Measurements from ENCODE around the gene CTSE. TPM values are rescaled to one million over a fixed set of nuclear protein-coding genes. Genes with fewer than 3 reads are reported as not detected.

The CTSE gene
- total and polyA plus RNA-seq, 2 experiments from 2014 or later = 65.9 to 86.0 TPM

- DNase-seq (ENCODE audit: low spot score) = no peak
- Histone ChIP-seq H3K79me2 (no peaks in the 10 kb centered on the region), H3K4me1 (ENCODE audit: insufficient read depth) (peaks cover 19% of the 10 kb centered on the region), H3K27me3 (no peaks in the 10 kb centered on the region), H2AFZ (no peak overlapping the region), H3K9me2 (replicated peaks; ENCODE audit: insufficient read depth) (no peaks in the 10 kb centered on the region), H3K27ac (no peak overlapping the region), H3K36me3 (replicated peaks; ENCODE audit: insufficient read depth, low read depth) (no peaks in the 10 kb centered on the region), H4K20me1 (ENCODE audit: insufficient read depth, poor library complexity, severe bottlenecking) (no peaks in the 10 kb centered on the region), H3K4me2 (no peak overlapping the region), H3K9me3 (ENCODE audit: low read depth) (no peaks in the 10 kb centered on the region), H3K4me3 (no peak overlapping the region)
- TF ChIP-seq EZH2 (IDR thresholded peaks at IDR 0.05; ENCODE audit: borderline replicate concordance) (no peak), EZH2phosphoT487 (IDR thresholded peaks at IDR 0.05; ENCODE audit: low read depth, severe bottlenecking, unreplicated experiment) (no peak)
- TF ChIP-seq, protein P1, sequence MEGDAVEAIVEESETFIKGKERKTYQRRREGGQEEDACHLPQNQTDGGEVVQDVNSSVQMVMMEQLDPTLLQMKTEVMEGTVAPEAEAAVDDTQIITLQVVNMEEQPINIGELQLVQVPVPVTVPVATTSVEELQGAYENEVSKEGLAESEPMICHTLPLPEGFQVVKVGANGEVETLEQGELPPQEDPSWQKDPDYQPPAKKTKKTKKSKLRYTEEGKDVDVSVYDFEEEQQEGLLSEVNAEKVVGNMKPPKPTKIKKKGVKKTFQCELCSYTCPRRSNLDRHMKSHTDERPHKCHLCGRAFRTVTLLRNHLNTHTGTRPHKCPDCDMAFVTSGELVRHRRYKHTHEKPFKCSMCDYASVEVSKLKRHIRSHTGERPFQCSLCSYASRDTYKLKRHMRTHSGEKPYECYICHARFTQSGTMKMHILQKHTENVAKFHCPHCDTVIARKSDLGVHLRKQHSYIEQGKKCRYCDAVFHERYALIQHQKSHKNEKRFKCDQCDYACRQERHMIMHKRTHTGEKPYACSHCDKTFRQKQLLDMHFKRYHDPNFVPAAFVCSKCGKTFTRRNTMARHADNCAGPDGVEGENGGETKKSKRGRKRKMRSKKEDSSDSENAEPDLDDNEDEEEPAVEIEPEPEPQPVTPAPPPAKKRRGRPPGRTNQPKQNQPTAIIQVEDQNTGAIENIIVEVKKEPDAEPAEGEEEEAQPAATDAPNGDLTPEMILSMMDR (IDR thresholded peaks at IDR 0.05; ENCODE audit: poor library complexity) = no peak
- WGBS (ENCODE audit: low lambda C conversion rate, missing lambda C conversion rate) = 69% methylated on average over 4 of the region's 4 CpGs
Measured at GRCh38 chr1:206006946-206007345, 16.7 kb downstream of the CTSE start.

DNA sequence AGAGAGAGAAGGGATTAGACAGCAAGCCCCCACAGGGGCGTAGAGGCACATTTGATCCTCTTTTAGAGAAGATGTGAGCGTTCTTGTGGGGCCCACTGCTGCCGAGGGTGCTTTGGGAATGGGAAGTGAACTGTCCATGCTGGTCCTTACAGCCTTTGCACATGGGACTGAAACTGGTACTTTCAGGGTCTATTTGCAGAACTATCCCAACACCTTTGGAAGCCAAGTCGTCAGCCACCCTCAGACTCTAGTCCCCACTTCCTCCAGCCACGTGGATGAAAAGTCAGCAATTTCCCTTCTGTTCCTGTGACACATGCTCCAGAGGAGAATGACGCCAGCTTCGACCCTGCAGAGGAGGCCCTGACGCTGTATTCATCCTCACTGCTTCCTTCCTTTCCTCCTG, 17.9 kb downstream of the CTSE start:
- H3K27me3 ChIP-seq = no peaks in the 10 kb centered on the region
- H4K20me1 ChIP-seq (ENCODE audit: insufficient read depth, poor library complexity, severe bottlenecking) = no peaks in the 10 kb centered on the region
- no peak overlapping the region for H3K4me2 ChIP-seq
- TF ChIP-seq, protein P1 (IDR thresholded peaks at IDR 0.05; ENCODE audit: poor library complexity) = no peak
- TF ChIP-seq EZH2phosphoT487 (IDR thresholded peaks at IDR 0.05; ENCODE audit: low read depth, severe bottlenecking, unreplicated experiment) (no peak), EZH2 (IDR thresholded peaks at IDR 0.05; ENCODE audit: borderline replicate concordance) (no peak)
- H3K27ac ChIP-seq = peak overlapping the region; percentile 78
- WGBS (ENCODE audit: low lambda C conversion rate, missing lambda C conversion rate) = 81% methylated on average over 8 of the region's 8 CpGs
- no peaks in the 10 kb centered on the region for H3K9me3 ChIP-seq (ENCODE audit: low read depth)
- H3K9me2 ChIP-seq (replicated peaks; ENCODE audit: insufficient read depth) = no peaks in the 10 kb centered on the region
- no peaks in the 10 kb centered on the region for H3K79me2 ChIP-seq
- no peaks in the 10 kb centered on the region for H3K36me3 ChIP-seq (replicated peaks; ENCODE audit: insufficient read depth, low read depth)
- no peak for DNase-seq (ENCODE audit: low spot score)
- H3K4me3 ChIP-seq = no peak overlapping the region
- H3K4me1 ChIP-seq (ENCODE audit: insufficient read depth) = peaks cover 24% of the 10 kb centered on the region
- H2AFZ ChIP-seq = no peak overlapping the region

DNA sequence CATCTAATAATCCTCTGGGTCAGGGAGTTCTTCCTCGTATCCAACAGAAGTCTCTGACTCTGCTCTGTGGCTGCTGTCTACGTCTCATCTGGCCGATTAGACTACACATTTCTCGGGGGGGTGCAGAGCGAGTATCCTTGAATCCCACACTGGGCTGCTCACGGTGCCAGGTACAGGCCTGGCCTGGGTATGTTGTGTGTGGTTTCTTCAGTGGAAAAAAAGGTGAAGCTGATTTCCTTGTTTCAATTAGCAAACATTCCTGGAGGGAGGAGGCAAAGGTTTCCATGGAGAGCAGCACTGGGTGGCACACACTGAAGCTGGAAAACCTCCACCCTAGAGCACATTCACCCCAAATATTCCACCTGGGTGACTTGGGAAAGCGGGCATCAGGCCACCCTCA, 18.5 kb downstream of the CTSE start:
- H4K20me1 ChIP-seq (ENCODE audit: insufficient read depth, poor library complexity, severe bottlenecking) = no peaks in the 10 kb centered on the region
- H3K27me3 ChIP-seq = no peaks in the 10 kb centered on the region
- H3K36me3 ChIP-seq (replicated peaks; ENCODE audit: insufficient read depth, low read depth) = no peaks in the 10 kb centered on the region
- no peak for TF ChIP-seq EZH2phosphoT487 (IDR thresholded peaks at IDR 0.05; ENCODE audit: low read depth, severe bottlenecking, unreplicated experiment)
- TF ChIP-seq, protein P1 (IDR thresholded peaks at IDR 0.05; ENCODE audit: poor library complexity) = no peak
- no peak for TF ChIP-seq EZH2 (IDR thresholded peaks at IDR 0.05; ENCODE audit: borderline replicate concordance)
- H3K4me2 ChIP-seq = no peak overlapping the region
- no peak for DNase-seq (ENCODE audit: low spot score)
- no peaks in the 10 kb centered on the region for H3K79me2 ChIP-seq
- peak overlapping the region; percentile 78 for H3K27ac ChIP-seq
- 79% methylated on average over 7 of the region's 7 CpGs for WGBS (ENCODE audit: low lambda C conversion rate, missing lambda C conversion rate)
- no peaks in the 10 kb centered on the region for H3K9me3 ChIP-seq (ENCODE audit: low read depth)
- H3K4me3 ChIP-seq = no peak overlapping the region
- peaks cover 24% of the 10 kb centered on the region for H3K4me1 ChIP-seq (ENCODE audit: insufficient read depth)
- no peaks in the 10 kb centered on the region for H3K9me2 ChIP-seq (replicated peaks; ENCODE audit: insufficient read depth)
- no peak overlapping the region for H2AFZ ChIP-seq

DNA sequence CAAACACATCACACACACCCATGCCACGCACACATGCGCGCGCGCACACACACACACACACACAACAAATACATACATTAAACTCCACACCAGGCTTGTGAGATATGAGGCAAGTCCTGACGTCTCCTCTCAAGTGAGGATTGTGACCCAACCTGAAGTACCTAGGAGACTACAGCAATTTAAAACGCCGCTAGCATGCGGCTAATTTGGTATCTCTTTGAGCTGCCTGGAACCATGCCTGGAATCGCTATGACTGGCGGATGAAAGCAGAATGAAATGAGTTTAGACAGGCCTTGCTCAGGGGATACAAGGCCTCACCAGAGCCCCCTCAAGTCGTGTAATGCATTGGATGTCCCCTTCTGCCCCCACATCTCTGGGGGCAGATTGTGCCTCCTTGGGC, 18.9 kb downstream of the CTSE start:
- Histone ChIP-seq H4K20me1 (ENCODE audit: insufficient read depth, poor library complexity, severe bottlenecking) (no peaks in the 10 kb centered on the region), H3K4me3 (no peak overlapping the region), H3K4me2 (no peak overlapping the region), H3K9me2 (replicated peaks; ENCODE audit: insufficient read depth) (no peaks in the 10 kb centered on the region), H3K9me3 (ENCODE audit: low read depth) (no peaks in the 10 kb centered on the region), H3K27ac (peak overlapping the region; percentile 78), H3K79me2 (no peaks in the 10 kb centered on the region), H2AFZ (no peak overlapping the region), H3K36me3 (replicated peaks; ENCODE audit: insufficient read depth, low read depth) (no peaks in the 10 kb centered on the region), H3K27me3 (no peaks in the 10 kb centered on the region), H3K4me1 (ENCODE audit: insufficient read depth) (peaks cover 24% of the 10 kb centered on the region)
- 84% methylated on average over 12 of the region's 12 CpGs for WGBS (ENCODE audit: low lambda C conversion rate, missing lambda C conversion rate)
- no peak for TF ChIP-seq EZH2phosphoT487 (IDR thresholded peaks at IDR 0.05; ENCODE audit: low read depth, severe bottlenecking, unreplicated experiment)
- TF ChIP-seq, protein P1 (IDR thresholded peaks at IDR 0.05; ENCODE audit: poor library complexity) = no peak
- TF ChIP-seq EZH2 (IDR thresholded peaks at IDR 0.05; ENCODE audit: borderline replicate concordance) = no peak
- DNase-seq (ENCODE audit: low spot score) = no peak

Measured in hepatocyte (in vitro differentiated cells).